Measurements from ENCODE around the gene IFI6.
"Not testable (repeated sequence)": the region's sequence is repeated elsewhere in the genome, so short reads cannot be mapped to it uniquely, and the experiment has no call there.

The IFI6 gene

GRCh38 chr1:27626031-27626935 lies 45.7 kb downstream of the IFI6 start:
- peak; percentile 24 for DNase-seq

- DNase-seq, result no peak
These were observed 47.4 kb downstream of the IFI6 start for GRCh38 chr1:27624467-27625178.

- no peak for DNase-seq
These were observed 48.4 kb downstream of the IFI6 start for GRCh38 chr1:27623327-27624212.

- DNase-seq, result no peak
These were observed 49.2 kb downstream of the IFI6 start for GRCh38 chr1:27622828-27623227.

GRCh38 chr1:27621051-27621920 lies 50.7 kb downstream of the IFI6 start:
- DNase-seq, result no peak

GRCh38 chr1:27619782-27620438 lies 52.1 kb downstream of the IFI6 start:
- DNase-seq, result not testable (repeated sequence)

- DNase-seq, result no peak
These were observed 53.5 kb downstream of the IFI6 start for GRCh38 chr1:27618341-27619082.

GRCh38 chr1:27617420-27617819 lies 54.6 kb downstream of the IFI6 start:
- DNase-seq, result no peak

- no peak for DNase-seq
These were observed 55.6 kb downstream of the IFI6 start for GRCh38 chr1:27616441-27616840.
